H1 (cell line): Measurements from ENCODE around the gene FAM43B. TPM values are rescaled to one million over a fixed set of nuclear protein-coding genes. Genes with fewer than 3 reads are reported as not detected.

Experiments used
- CTCF ChIA-PET: fragments of 300-600 bp; sonication (Branson Sonifier 250); formaldehyde crosslinking; loops from one replicate; lab custom pipeline; 2021; ENCODE audit not compliant: partially characterized antibody; lab: Charles Lee
- POLR2A ChIA-PET: fragments of 300-600 bp; sonication (Branson Sonifier 250); formaldehyde crosslinking; loops from one replicate; lab custom pipeline; 2021; ENCODE audit warnings: inconsistent platforms; ENCODE audit not compliant: partially characterized antibody; lab: Charles Lee
- DNase-seq, 2 experiments: peaks; one replicate each; pipeline versions ENCODE4 v3.0.0 to v3.0.0-alpha.2; 2010 to 2022; ENCODE audit warnings: low spot score in 2 of 2, low read depth in 1 of 2, mixed read lengths in 1 of 2
- FAIRE-seq: peaks from 2 replicates; lab custom pipeline; 2011; peaks lifted over from hg19 to GRCh38; lab: Jason Lieb, UNC
- H2AFZ ChIP-seq: 2 replicates; pipeline ENCODE4 v1.8.1; 2012; ENCODE audit warnings: low read length, inconsistent platforms
- H2AK5ac ChIP-seq: 2 replicates; pipeline ENCODE4 v1.6.1; 2013; ENCODE audit warnings: low read depth, low read length
- H2BK120ac ChIP-seq: replicated peaks from 2 replicates; pipeline ENCODE3; 2013; ENCODE audit warnings: low read depth, low read length, inconsistent platforms
- H2BK12ac ChIP-seq: 2 replicates; pipeline ENCODE4 v1.6.1; 2013; ENCODE audit warnings: low read depth, low read length
- H2BK15ac ChIP-seq: 2 replicates; pipeline ENCODE4 v1.6.1; 2013; ENCODE audit warnings: low read length
- H2BK20ac ChIP-seq: 2 replicates; pipeline ENCODE4 v1.6.1; 2013; ENCODE audit warnings: low read length
- H2BK5ac ChIP-seq: 2 replicates; pipeline ENCODE4 v1.6.1; 2013; ENCODE audit warnings: low read depth, low read length
- H3K14ac ChIP-seq: 2 replicates; pipeline ENCODE4 v1.6.1; 2013; ENCODE audit warnings: inconsistent platforms; ENCODE audit not compliant: insufficient read length
- H3K18ac ChIP-seq: 2 replicates; pipeline ENCODE4 v1.6.1; 2013; ENCODE audit warnings: low read length; ENCODE audit errors: extremely low read depth
- H3K23ac ChIP-seq: 2 replicates; pipeline ENCODE4 v1.6.1; 2013; ENCODE audit warnings: inconsistent platforms; ENCODE audit not compliant: insufficient read length
- H3K23me2 ChIP-seq: 2 replicates; pipeline ENCODE4 v1.6.1; 2013; ENCODE audit warnings: low read depth, low read length
- H3K27ac ChIP-seq: 2 replicates; pipeline ENCODE4 v1.6.1; 2011; ENCODE audit warnings: low read depth, low read length, inconsistent platforms
- H3K27me3 ChIP-seq, 4 experiments: replicated peaks in 1 of 4; 1 replicate in 1 of 4; 2 replicates in 3 of 4; pipeline versions ENCODE4 v1.6.1 to v1.8.1; 2011 to 2013; ENCODE audit warnings: low read length in 3 of 4, mild to moderate bottlenecking in 3 of 4, inconsistent platforms in 2 of 4, mixed read lengths in 2 of 4, moderate library complexity in 1 of 4; ENCODE audit not compliant: control insufficient read depth in 3 of 4, insufficient read depth in 3 of 4; ENCODE audit errors: extremely low read depth in 1 of 4
- H3K36me3 ChIP-seq, 4 experiments: 2 replicates each; pipeline versions ENCODE4 v1.6.1 to v1.8.1; 2011 to 2013; ENCODE audit warnings: mild to moderate bottlenecking in 4 of 4, low read length in 3 of 4, moderate library complexity in 2 of 4, control low read depth in 1 of 4, inconsistent platforms in 1 of 4; ENCODE audit not compliant: insufficient read depth in 4 of 4, control insufficient read depth in 2 of 4
- H3K4ac ChIP-seq: replicated peaks from 2 replicates; pipeline ENCODE3; 2013; ENCODE audit warnings: low read length, low read depth, mixed read lengths, inconsistent platforms; ENCODE audit not compliant: insufficient read length
- H3K4me1 ChIP-seq, 4 experiments: replicated peaks in 1 of 4; 1 replicate in 1 of 4; 2 replicates in 3 of 4; pipeline versions ENCODE4 v1.6.1 to v1.8.1; 2011 to 2013; ENCODE audit warnings: low read length in 3 of 4, inconsistent platforms in 2 of 4, mixed read lengths in 1 of 4; ENCODE audit not compliant: insufficient read depth in 4 of 4, control insufficient read depth in 3 of 4
- H3K4me2 ChIP-seq, 2 experiments: 2 replicates each; pipeline versions ENCODE4 v1.6.1 to v1.8.1; 2011 to 2013; ENCODE audit warnings: low read depth in 2 of 2, low read length in 2 of 2, control low read depth in 1 of 2, inconsistent platforms in 1 of 2, mild to moderate bottlenecking in 1 of 2; ENCODE audit not compliant: insufficient read depth in 1 of 2
- H3K4me3 ChIP-seq, 4 experiments: fragments of 200-600, 300-600 bp in 1 of 4; sonication (generic), shearing (Covaris generic), sonication (Bioruptor Twin) in 1 of 4; 2 replicates each; pipeline versions ENCODE4 v1.5.1 to v1.8.1; 2011 to 2016; ENCODE audit warnings: low read length in 4 of 4, low read depth in 3 of 4, control low read depth in 2 of 4, inconsistent platforms in 2 of 4, mild to moderate bottlenecking in 2 of 4, mixed read lengths in 1 of 4, moderate library complexity in 1 of 4; ENCODE audit not compliant: insufficient read depth in 2 of 4; ENCODE audit errors: extremely low read depth in 1 of 4
- H3K56ac ChIP-seq: replicated peaks from 2 replicates; pipeline ENCODE3; 2013; ENCODE audit warnings: low read depth, mild to moderate bottlenecking, mixed read lengths, low read length, inconsistent platforms; ENCODE audit not compliant: insufficient read length
- H3K79me1 ChIP-seq: 2 replicates; pipeline ENCODE4 v1.6.1; 2013; ENCODE audit warnings: low read depth, low read length, control low read depth
- H3K79me2 ChIP-seq, 2 experiments: 2 replicates each; pipeline versions ENCODE4 v1.6.1 to v1.8.1; 2012 to 2013; ENCODE audit warnings: low read length in 2 of 2, mild to moderate bottlenecking in 2 of 2, inconsistent platforms in 1 of 2; ENCODE audit not compliant: insufficient read depth in 2 of 2, control insufficient read depth in 1 of 2
- H3K9ac ChIP-seq, 4 experiments: replicated peaks in 1 of 4; 1 replicate in 1 of 4; 2 replicates in 3 of 4; pipeline versions ENCODE4 v1.6.1 to v1.8.1; 2011 to 2013; ENCODE audit warnings: low read depth in 3 of 4, low read length in 3 of 4, control low read depth in 2 of 4, mild to moderate bottlenecking in 2 of 4, moderate library complexity in 2 of 4, inconsistent platforms in 1 of 4; ENCODE audit errors: extremely low read depth in 1 of 4
- H3K9me3 ChIP-seq, 2 experiments: 2 replicates each; pipeline versions ENCODE4 v1.6.1 to v1.8.1; 2012 to 2013; ENCODE audit warnings: mild to moderate bottlenecking in 2 of 2, moderate library complexity in 2 of 2, control low read depth in 1 of 2, inconsistent platforms in 1 of 2, low read depth in 1 of 2, low read length in 1 of 2, mixed read lengths in 1 of 2; ENCODE audit not compliant: insufficient read depth in 2 of 2
- H4K20me1 ChIP-seq, 2 experiments: replicated peaks in 1 of 2; 2 replicates each; pipeline versions ENCODE3 to v1.8.1; 2011 to 2013; ENCODE audit warnings: inconsistent platforms in 2 of 2, low read length in 2 of 2, mild to moderate bottlenecking in 1 of 2; ENCODE audit not compliant: insufficient read depth in 2 of 2, control insufficient read depth in 1 of 2
- H4K5ac ChIP-seq: 2 replicates; pipeline ENCODE4 v1.6.1; 2013; ENCODE audit warnings: low read length, low read depth, mixed read lengths, inconsistent platforms; ENCODE audit not compliant: insufficient read length
- H4K8ac ChIP-seq: 2 replicates; pipeline ENCODE4 v1.8.0; 2013; ENCODE audit warnings: mild to moderate bottlenecking, moderate library complexity, low read length, inconsistent platforms; ENCODE audit not compliant: insufficient read depth; ENCODE audit errors: extremely low read depth
- H4K91ac ChIP-seq: replicated peaks from 2 replicates; pipeline ENCODE3; 2013; ENCODE audit warnings: low read length, mixed read lengths, inconsistent platforms; ENCODE audit not compliant: insufficient read length
- CBX8 ChIP-seq: fragments of 300-800, 300-1000 bp; sonication (generic); IDR thresholded peaks from 2 replicates; pipeline ENCODE4 v1.7.1; 2016; ENCODE audit warnings: low read depth, low read length, borderline replicate concordance
- NANOG ChIP-seq: IDR thresholded peaks from 2 replicates; pipeline ENCODE4 v1.6.1; 2011; ENCODE audit warnings: low read length, low read depth, mild to moderate bottlenecking, inconsistent platforms; ENCODE audit not compliant: insufficient read depth, poor library complexity, severe bottlenecking
- WGBS, 2 experiments: shearing (Covaris generic) in 1 of 2; methylation state at CpG; one replicate each; pipeline versions ENCODE4 v1.1.6 to v1.1.7; 2013 to 2015; ENCODE audit warnings: low lambda C conversion rate in 2 of 2, mixed read lengths in 2 of 2, inconsistent platforms in 1 of 2, low coverage in 1 of 2, missing lambda C conversion rate in 1 of 2; ENCODE audit not compliant: insufficient replicate concordance in 2 of 2, insufficient coverage in 1 of 2, insufficient read length in 1 of 2; ENCODE audit errors: extremely low coverage in 1 of 2, missing lambda C conversion rate in 1 of 2; 5-methylcytosine and 5-hydroxymethylcytosine counted together
- polyA plus RNA-seq, 7 experiments: library from polyadenylated mRNA; depleted of rRNA in 3 of 7; stranded (reverse) in 5 of 7; unstranded in 2 of 7; fragments of >200 nt in 5 of 7; fragments of 200-250 nt in 2 of 7; gene quantifications; 1 replicate in 5 of 7; 2 replicates in 1 of 7; 4 replicates in 1 of 7; pipeline versions ENCODE4 v1.2.1 to v1.2.3, GENCODE V29; 2011 to 2013; ENCODE audit warnings: missing spikeins in 2 of 7, mixed read lengths in 2 of 7
- total RNA-seq: library from RNA; stranded (reverse); fragmentation: NEBNext Ultra II Directional; extraction: Animal tissue kit (Norgen Biotek cat#: 25700); gene quantifications from 2 replicates; pipeline ENCODE4 v1.2.1, GENCODE V29; 2021

Gene FAM43B
- total and polyA plus RNA-seq, 2 of the 8 experiments (the other 6 are each of a cell fraction or from before 2014, with no cell fraction given), result 0.88 to 2.2 TPM

- no peak overlapping the region for H2BK5ac ChIP-seq
- H2AFZ ChIP-seq, result no peak overlapping the region
- H4K5ac ChIP-seq, result no peak overlapping the region
- H3K4me1 ChIP-seq, result peaks cover 0 to 21% (median 11%) of the 10 kb centered on the region in 4 experiments; a peak in 4 of 7 replicates
- H4K91ac ChIP-seq, result no peak overlapping the region
- H2BK12ac ChIP-seq, result no peak overlapping the region
- H2BK120ac ChIP-seq, result no peak overlapping the region
- no peak overlapping the region for H2BK20ac ChIP-seq
- peak overlapping the region; percentile 37; the same call in 1 of the 2 replicates for H2BK15ac ChIP-seq
- TF ChIP-seq NANOG, result no peak
- TF ChIP-seq CBX8, result no peak
- TF ChIP-seq, all 59 proteins: peak for 0
- Histone ChIP-seq H4K20me1 (peaks cover 0 to 2% of the 10 kb centered on the region in 2 experiments), H3K4me2 (peak overlapping the region in 1 of 2 experiments; percentile 64; a peak in 1 of 4 replicates), H3K4ac (no peak overlapping the region), H3K79me1 (no peaks in the 10 kb centered on the region), H3K18ac (no peak overlapping the region; the same call in 1 of the 2 replicates), H3K23me2 (peaks cover 19% of the 10 kb centered on the region; the same call in 1 of the 2 replicates), H3K27ac (no peak overlapping the region), H3K27me3 (peaks cover 34 to 53% (median 52%) of the 10 kb centered on the region in 4 experiments), H3K56ac (no peak overlapping the region), H3K9me3 (no peaks in the 10 kb centered on the region), H3K36me3 (peaks cover 0 to 5% (median 0%) of the 10 kb centered on the region in 4 experiments; a peak in 1 of 8 replicates), H3K79me2 (no peaks in the 10 kb centered on the region), H2AK5ac (no peak overlapping the region), H3K9ac (no peak overlapping the region), H3K4me3 (no peak overlapping the region), H3K14ac (no peak overlapping the region), H4K8ac (no peak overlapping the region), H3K23ac (no peak overlapping the region)
- WGBS, 2 experiments, result 80% methylated on average over 3 of the region's 3 CpGs; no CpG with 5 or more reads in 1 of the 2 experiments
- no peak for FAIRE-seq
- DNase-seq, result no peak
- ChIA-PET POLR2A (interaction anchor here (2.3 kb wide), 1 partner anchor 110 kb away, joined by 5 read pairs; the partner anchor contains the start of gene DDOST), CTCF (interaction anchor here (0.7 to 1.9 kb wide), 4 partner anchors 17 to 81 kb away, joined by 3 to 7 read pairs (median 4); partner anchors contain the start of gene PINK1)
These were observed 1.2 kb upstream of the FAM43B start for GRCh38 chr1:20551161-20551560.
